ENCODE results near the gene TSHZ2. TPM values are rescaled to one million over a fixed set of nuclear protein-coding genes. Genes with fewer than 3 reads are reported as not detected.
A peak's percentile ranks its signal among the peaks of the same experiment; 100 is the strongest.

TSHZ2 gene
- total and polyA plus RNA-seq, 9 of the 15 experiments (the other 6 are each of a cell fraction or from before 2014, with no cell fraction given): 0.03 to 0.20 (median 0.05) TPM; not detected in 4

- no peaks in the 10 kb centered on the region for H3K36me3 ChIP-seq (ENCODE audit: control insufficient read depth, insufficient read depth, low read length)
- H3K27ac ChIP-seq (ENCODE audit: extremely low read depth, low read depth, low read length): no peak overlapping the region
- H2AFZ ChIP-seq (ENCODE audit: low read depth, low read length): no peak overlapping the region
- TF ChIP-seq ZFP91 (CRISPR knock-in tag; IDR thresholded peaks at IDR 0.05) (no peak), ZEB2 (IDR thresholded peaks at IDR 0.05) (peak; percentile 61)
- H3K9me1 ChIP-seq (ENCODE audit: control insufficient read depth, insufficient read depth, low read length): no peaks in the 10 kb centered on the region
- H3K4me1 ChIP-seq (replicated peaks in 1 of 2; ENCODE audit: control insufficient read depth in 2 of 2, insufficient read depth in 2 of 2, low read length in 2 of 2): peaks cover 20 to 44% of the 10 kb centered on the region in 2 experiments; a peak in 4 of 5 replicates
- 15% methylated on average over 3 of the region's 3 CpGs for WGBS (ENCODE audit: insufficient coverage, low coverage, missing lambda C conversion rate)
- CTCF ChIA-PET (ENCODE audit: low intra/inter-chr PET ratio): no interaction called here
- no TSS peak for BruUV-seq (replicated peaks)
- H4K20me1 ChIP-seq (replicated peaks; ENCODE audit: control insufficient read depth, insufficient read depth, low read length): no peaks in the 10 kb centered on the region
- 0 out of 2 replicates have a peak, but pooled peaks cover 3% of the 10 kb centered on the region for H3K9me3 ChIP-seq (replicated peaks; ENCODE audit: control insufficient read depth, insufficient read depth, low read depth, low read length)
- peak overlapping the region; percentile 58; the same call in 1 of the 2 replicates for H3K4me2 ChIP-seq (ENCODE audit: insufficient read depth, low read length)
- no peak for FAIRE-seq
- H3K79me2 ChIP-seq (ENCODE audit: control insufficient read depth, insufficient read depth, low read length): no peaks in the 10 kb centered on the region
- in situ Hi-C loops (cut with MboI): no loop called here
- no peaks in the 10 kb centered on the region for H3K27me3 ChIP-seq (ENCODE audit: control insufficient read depth in 2 of 2, insufficient read depth in 2 of 2, low read length in 2 of 2)
- POLR2A ChIA-PET: interaction anchor here (0.6 to 1.0 kb wide), 2 partner anchors 26 to 1973 kb away, joined by 3 to 4 read pairs; no protein-coding TSS in a partner anchor
- intact Hi-C loops (cut with micrococcal nuclease): no loop called here
- H3K4me3 ChIP-seq: no peak overlapping the region
- no peak overlapping the region for H3K9ac ChIP-seq (ENCODE audit: insufficient read depth in 1 of 2, low read depth in 2 of 2, low read length in 2 of 2)
- ATAC-seq: no peak
- DNase-seq (ENCODE audit: extremely low read depth in 1 of 4, low spot score in 3 of 4): no peak
These were observed 204.0 kb downstream of the TSHZ2 start for GRCh38 chr20:53176134-53176533.

- no TSS peak for BruUV-seq (replicated peaks)
- 78% methylated on average over 2 of the region's 2 CpGs for WGBS (ENCODE audit: insufficient coverage, low coverage, missing lambda C conversion rate)
- Histone ChIP-seq H3K9me1 (ENCODE audit: control insufficient read depth, insufficient read depth, low read length) (no peaks in the 10 kb centered on the region), H3K27me3 (ENCODE audit: control insufficient read depth in 2 of 2, insufficient read depth in 2 of 2, low read length in 2 of 2) (no peaks in the 10 kb centered on the region), H3K36me3 (ENCODE audit: control insufficient read depth, insufficient read depth, low read length) (no peaks in the 10 kb centered on the region), H4K20me1 (replicated peaks; ENCODE audit: control insufficient read depth, insufficient read depth, low read length) (no peaks in the 10 kb centered on the region), H3K9me3 (replicated peaks; ENCODE audit: control insufficient read depth, insufficient read depth, low read depth, low read length) (0 out of 2 replicates have a peak, but pooled peaks cover under 1% of the 10 kb centered on the region), H3K4me2 (ENCODE audit: insufficient read depth, low read length) (no peak overlapping the region), H3K4me1 (replicated peaks in 1 of 2; ENCODE audit: control insufficient read depth in 2 of 2, insufficient read depth in 2 of 2, low read length in 2 of 2) (peaks cover 20 to 47% of the 10 kb centered on the region in 2 experiments; a peak in 4 of 5 replicates), H3K79me2 (ENCODE audit: control insufficient read depth, insufficient read depth, low read length) (no peaks in the 10 kb centered on the region), H3K27ac (ENCODE audit: extremely low read depth, low read depth, low read length) (no peak overlapping the region), H3K9ac (ENCODE audit: insufficient read depth in 1 of 2, low read depth in 2 of 2, low read length in 2 of 2) (no peak overlapping the region), H2AFZ (ENCODE audit: low read depth, low read length) (no peak overlapping the region), H3K4me3 (no peak overlapping the region)
- POLR2A ChIA-PET: interaction anchor here (0.6 kb wide), 1 partner anchor 12 kb away, joined by 4 read pairs; no protein-coding TSS in a partner anchor
- CTCF ChIA-PET (ENCODE audit: low intra/inter-chr PET ratio): no interaction called here
- ATAC-seq (no peak), DNase-seq (ENCODE audit: extremely low read depth in 1 of 4, low spot score in 3 of 4) (no peak), FAIRE-seq (no peak)
- intact Hi-C loops (cut with micrococcal nuclease) (no loop called here), in situ Hi-C loops (cut with MboI) (no loop called here)
- TF ChIP-seq RUNX1 (IDR thresholded peaks at IDR 0.05; ENCODE audit: low read depth) (no peak), ZNF609 (CRISPR knock-in tag; IDR thresholded peaks at IDR 0.05; ENCODE audit: borderline replicate concordance) (no peak), FOXM1 (IDR thresholded peaks at IDR 0.05; ENCODE audit: low read depth) (no peak), FOXM1 (CRISPR knock-in tag; IDR thresholded peaks at IDR 0.05; ENCODE audit: low read depth) (no peak), RBM25 (IDR thresholded peaks at IDR 0.05; ENCODE audit: low read depth, low read length, severe bottlenecking) (peak; percentile 72), PYGO2 (tag; IDR thresholded peaks at IDR 0.05) (no peak), BCOR (IDR thresholded peaks at IDR 0.05) (peak; percentile 71; the same call in 1 of the 2 replicates), KDM1A (IDR thresholded peaks at IDR 0.05) (peak in 1 of 2 experiments; percentile 72; a peak in 2 of 4 replicates)
These were observed 205.5 kb downstream of the TSHZ2 start for GRCh38 chr20:53177687-53178086.
